ENCODE measurements around the gene CRY1.
"Not testable (repeated sequence)": the region's sequence is repeated elsewhere in the genome, so short reads cannot be mapped to it uniquely, and the experiment has no call there.

The CRY1 gene

DNA sequence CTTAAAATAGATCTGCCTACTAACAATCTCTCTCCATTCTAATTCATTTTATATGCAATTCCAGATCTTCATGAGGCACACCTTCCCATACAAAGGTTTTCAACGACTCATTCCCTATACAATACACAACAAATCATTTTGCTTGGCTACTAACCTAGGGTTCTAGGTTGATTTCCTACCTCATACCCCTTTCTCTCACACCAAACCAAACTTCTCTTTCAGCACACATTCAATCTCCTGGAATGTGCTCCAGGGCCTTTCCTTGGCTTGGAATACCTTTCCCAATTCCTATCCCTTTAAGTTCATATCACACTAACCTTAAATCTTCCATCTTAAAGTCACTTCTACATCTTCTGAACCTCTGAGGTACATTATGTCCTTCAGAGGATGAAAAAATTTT lies 67.7 kb downstream of the CRY1 start:
- TF ChIP-seq SPI1 (IDR thresholded peaks at IDR 0.05; ENCODE audit: low read depth, low read length) (no peak), TAF1 (IDR thresholded peaks at IDR 0.05; ENCODE audit: low read depth, low read length) (no peak), POU2F2 (IDR thresholded peaks at IDR 0.05; ENCODE audit: low read depth, low read length) (no peak), POLR2AphosphoS5 (IDR thresholded peaks at IDR 0.05; ENCODE audit: low read depth, low read length) (no peak), POLR2A (IDR thresholded peaks at IDR 0.05; ENCODE audit: low read depth, low read length) (no peak), PAX5 (IDR thresholded peaks at IDR 0.05; ENCODE audit: insufficient read depth, low read length, severe bottlenecking) (no peak)
- FAIRE-seq, result no peak
- no peak for DNase-seq (ENCODE audit: insufficient read length, low spot score)

DNA sequence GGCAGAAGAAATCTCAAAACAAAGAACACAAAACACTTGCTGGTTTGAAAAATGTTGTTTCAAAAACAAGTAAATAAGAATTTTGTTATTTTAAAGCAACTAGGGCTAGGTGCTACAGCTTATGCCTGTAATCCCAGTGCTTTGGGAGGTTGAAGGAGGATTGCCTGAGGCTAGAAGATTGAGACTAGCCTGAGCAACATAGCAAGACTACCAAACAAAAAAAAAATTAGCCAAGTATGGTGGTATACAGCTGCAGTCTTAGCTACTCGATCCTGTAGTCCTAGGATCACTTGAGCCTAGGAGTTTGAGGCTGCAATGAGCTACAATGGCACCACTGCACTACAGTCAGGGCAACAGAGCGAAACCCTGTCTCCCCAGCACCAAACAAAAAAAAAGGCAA lies 73.8 kb downstream of the CRY1 start:
- no peak for DNase-seq (ENCODE audit: insufficient read length, low spot score)
- TF ChIP-seq TAF1 (IDR thresholded peaks at IDR 0.05; ENCODE audit: low read depth, low read length) (no peak), POU2F2 (IDR thresholded peaks at IDR 0.05; ENCODE audit: low read depth, low read length) (no peak), POLR2A (IDR thresholded peaks at IDR 0.05; ENCODE audit: low read depth, low read length) (no peak), SPI1 (IDR thresholded peaks at IDR 0.05; ENCODE audit: low read depth, low read length) (no peak), POLR2AphosphoS5 (IDR thresholded peaks at IDR 0.05; ENCODE audit: low read depth, low read length) (no peak), PAX5 (IDR thresholded peaks at IDR 0.05; ENCODE audit: insufficient read depth, low read length, severe bottlenecking) (no peak)
- FAIRE-seq, result no peak

DNA sequence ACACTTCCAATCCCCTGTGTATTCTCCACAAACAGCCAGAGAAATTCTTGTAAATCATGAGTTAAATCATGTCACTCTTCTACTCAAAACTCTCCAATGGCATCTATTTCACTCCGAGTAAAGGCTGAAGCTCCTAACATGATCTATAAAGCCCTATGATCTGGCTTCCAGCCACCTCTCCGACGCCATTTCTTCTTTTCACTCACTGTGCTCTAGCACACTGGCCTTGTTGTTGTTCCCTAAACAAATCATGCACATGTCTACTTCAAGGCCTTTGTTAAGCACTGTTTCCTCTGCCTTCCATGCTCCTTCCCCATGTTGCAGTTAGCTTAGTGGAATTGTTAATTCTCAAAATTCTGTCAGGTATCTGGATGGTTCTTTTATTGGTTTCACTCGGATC lies 76.3 kb downstream of the CRY1 start:
- TF ChIP-seq POU2F2 (IDR thresholded peaks at IDR 0.05; ENCODE audit: low read depth, low read length) (no peak), POLR2A (IDR thresholded peaks at IDR 0.05; ENCODE audit: low read depth, low read length) (no peak), SPI1 (IDR thresholded peaks at IDR 0.05; ENCODE audit: low read depth, low read length) (no peak), POLR2AphosphoS5 (IDR thresholded peaks at IDR 0.05; ENCODE audit: low read depth, low read length) (no peak), TAF1 (IDR thresholded peaks at IDR 0.05; ENCODE audit: low read depth, low read length) (no peak), PAX5 (IDR thresholded peaks at IDR 0.05; ENCODE audit: insufficient read depth, low read length, severe bottlenecking) (no peak)
- FAIRE-seq (no peak), DNase-seq (ENCODE audit: insufficient read length, low spot score) (no peak)

DNA sequence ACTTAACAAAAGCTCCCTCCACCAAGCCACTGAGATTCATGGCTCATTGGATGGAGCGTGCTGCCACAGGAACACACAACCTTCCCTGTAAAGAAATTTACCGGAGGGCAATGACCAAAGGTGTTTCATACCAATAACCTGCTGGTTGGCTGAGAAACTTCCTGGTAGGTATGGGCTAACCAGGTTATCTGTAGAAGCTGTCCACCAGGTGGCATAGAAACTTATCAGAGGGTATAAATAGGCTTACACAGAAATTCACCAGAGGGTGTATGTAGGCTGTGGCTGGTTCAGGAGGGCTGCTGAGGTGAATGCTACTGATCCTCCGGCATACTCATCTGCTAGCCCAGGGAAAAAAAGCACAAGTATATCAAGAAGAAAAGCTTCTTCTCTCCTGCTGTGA lies 79.3 kb downstream of the CRY1 start:
- FAIRE-seq, result no peak
- no peak for DNase-seq (ENCODE audit: insufficient read length, low spot score)
- no peak for TF ChIP-seq POLR2AphosphoS5 (IDR thresholded peaks at IDR 0.05; ENCODE audit: low read depth, low read length)
- TF ChIP-seq SPI1 (IDR thresholded peaks at IDR 0.05; ENCODE audit: low read depth, low read length), result no peak
- no peak for TF ChIP-seq TAF1 (IDR thresholded peaks at IDR 0.05; ENCODE audit: low read depth, low read length)
- TF ChIP-seq POLR2A (IDR thresholded peaks at IDR 0.05; ENCODE audit: low read depth, low read length), result no peak
- TF ChIP-seq PAX5 (IDR thresholded peaks at IDR 0.05; ENCODE audit: insufficient read depth, low read length, severe bottlenecking), result no peak
- TF ChIP-seq POU2F2 (IDR thresholded peaks at IDR 0.05; ENCODE audit: low read depth, low read length), result no peak

DNA sequence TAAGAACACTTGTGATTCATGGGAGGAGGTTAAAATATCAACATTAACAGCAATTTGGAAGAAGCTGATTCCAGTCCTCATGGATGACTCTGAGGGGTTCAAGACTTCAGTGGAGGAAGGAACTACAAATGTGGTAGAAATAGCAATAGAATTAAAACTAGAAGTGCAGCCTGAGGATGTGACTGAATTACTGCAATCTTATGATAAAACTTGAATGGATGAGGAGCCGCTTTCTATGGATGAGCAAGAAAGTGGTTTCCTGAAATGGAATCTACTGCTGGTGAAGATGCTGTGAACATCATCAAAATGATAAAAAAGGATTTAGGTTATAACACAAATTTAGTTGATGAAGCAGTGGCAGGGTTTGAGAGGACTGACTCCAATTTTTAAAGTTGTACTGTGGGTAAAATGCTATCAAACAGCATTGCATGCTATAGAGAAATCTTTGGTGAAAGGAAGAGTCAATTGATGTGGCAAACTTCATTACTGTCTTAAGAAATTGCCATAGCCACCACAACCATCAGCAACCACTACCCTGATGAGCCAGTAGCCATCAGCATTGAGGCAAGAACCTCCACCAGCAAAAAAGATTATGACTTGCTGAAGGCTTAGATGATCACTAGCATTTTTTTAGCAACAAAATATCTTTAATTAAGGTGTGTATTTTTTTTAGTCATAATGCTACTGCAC lies 80.5 kb downstream of the CRY1 start:
- FAIRE-seq (no peak), DNase-seq (ENCODE audit: insufficient read length, low spot score) (no peak)
- TF ChIP-seq POU2F2 (IDR thresholded peaks at IDR 0.05; ENCODE audit: low read depth, low read length) (no peak), SPI1 (IDR thresholded peaks at IDR 0.05; ENCODE audit: low read depth, low read length) (no peak), TAF1 (IDR thresholded peaks at IDR 0.05; ENCODE audit: low read depth, low read length) (no peak), POLR2AphosphoS5 (IDR thresholded peaks at IDR 0.05; ENCODE audit: low read depth, low read length) (no peak), PAX5 (IDR thresholded peaks at IDR 0.05; ENCODE audit: insufficient read depth, low read length, severe bottlenecking) (no peak), POLR2A (IDR thresholded peaks at IDR 0.05; ENCODE audit: low read depth, low read length) (no peak)

DNA sequence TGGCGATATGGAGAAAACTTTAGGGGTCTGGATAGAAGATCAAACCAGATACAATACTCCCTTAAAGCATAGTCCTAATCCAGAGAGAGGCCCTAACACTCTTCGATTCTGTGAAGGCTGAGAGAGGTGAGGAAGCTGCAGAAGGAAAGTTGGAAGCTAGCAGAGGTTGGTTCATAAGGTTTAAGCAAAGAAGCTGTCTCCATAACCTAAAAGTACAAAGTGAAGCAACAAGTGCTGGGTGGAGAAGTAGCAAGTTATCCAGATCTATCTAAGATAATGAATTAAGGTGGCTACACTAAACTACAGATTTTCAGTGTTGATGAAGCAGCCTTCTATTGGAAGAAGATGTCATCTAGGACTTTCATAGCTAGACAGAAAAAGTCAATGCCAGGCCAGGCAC lies 81.8 kb downstream of the CRY1 start:
- FAIRE-seq (no peak), DNase-seq (ENCODE audit: insufficient read length, low spot score) (no peak)
- TF ChIP-seq POLR2A (IDR thresholded peaks at IDR 0.05; ENCODE audit: low read depth, low read length) (no peak), TAF1 (IDR thresholded peaks at IDR 0.05; ENCODE audit: low read depth, low read length) (no peak), POLR2AphosphoS5 (IDR thresholded peaks at IDR 0.05; ENCODE audit: low read depth, low read length) (no peak), PAX5 (IDR thresholded peaks at IDR 0.05; ENCODE audit: insufficient read depth, low read length, severe bottlenecking) (no peak), POU2F2 (IDR thresholded peaks at IDR 0.05; ENCODE audit: low read depth, low read length) (no peak), SPI1 (IDR thresholded peaks at IDR 0.05; ENCODE audit: low read depth, low read length) (no peak)

DNA sequence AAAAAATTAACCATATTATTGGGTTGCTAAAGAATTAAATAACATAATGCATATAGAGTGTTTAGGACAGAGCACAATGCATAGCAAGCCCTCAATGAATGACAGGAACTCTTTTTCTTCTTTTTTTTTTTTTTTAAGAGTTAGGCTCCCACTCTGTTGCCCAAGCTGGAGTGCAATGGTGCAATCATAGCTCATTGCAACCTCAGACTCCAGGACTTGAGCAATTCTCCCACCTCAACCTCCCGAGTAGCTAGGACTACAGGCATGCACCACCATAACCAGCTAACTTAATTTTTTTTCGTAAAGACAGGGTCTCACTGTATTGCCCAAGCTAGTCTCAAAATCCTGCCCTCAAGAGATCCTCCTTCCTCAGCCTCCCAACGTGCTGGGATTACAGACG lies 85.9 kb downstream of the CRY1 start:
- no peak for TF ChIP-seq SPI1 (IDR thresholded peaks at IDR 0.05; ENCODE audit: low read depth, low read length)
- TF ChIP-seq TAF1 (IDR thresholded peaks at IDR 0.05; ENCODE audit: low read depth, low read length), result no peak
- TF ChIP-seq POLR2A (IDR thresholded peaks at IDR 0.05; ENCODE audit: low read depth, low read length), result no peak
- TF ChIP-seq POU2F2 (IDR thresholded peaks at IDR 0.05; ENCODE audit: low read depth, low read length), result no peak
- no peak for TF ChIP-seq PAX5 (IDR thresholded peaks at IDR 0.05; ENCODE audit: insufficient read depth, low read length, severe bottlenecking)
- TF ChIP-seq POLR2AphosphoS5 (IDR thresholded peaks at IDR 0.05; ENCODE audit: low read depth, low read length), result no peak
- no peak for DNase-seq (ENCODE audit: insufficient read length, low spot score)
- no peak for FAIRE-seq

DNA sequence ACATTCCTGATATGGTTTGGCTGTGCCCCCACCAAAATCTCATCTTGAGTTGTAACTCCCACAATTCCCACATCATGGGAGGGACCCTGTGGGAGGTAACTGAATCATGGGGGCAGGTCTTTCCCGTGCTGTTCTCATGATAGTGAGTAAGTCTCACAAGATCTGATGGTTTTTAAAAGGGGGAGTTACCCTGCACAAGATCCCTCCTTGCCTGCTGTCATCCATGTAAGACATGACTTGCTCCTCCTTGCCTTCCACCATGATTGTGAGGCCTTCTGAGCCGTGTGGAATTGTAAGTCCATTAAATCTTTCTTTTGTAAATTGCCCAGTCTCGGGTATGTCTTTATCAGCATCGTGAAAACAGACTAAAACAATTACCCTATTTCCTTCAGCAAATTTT lies 90.7 kb downstream of the CRY1 start:
- FAIRE-seq; DNase-seq (ENCODE audit: insufficient read length, low spot score): not testable (repeated sequence)

DNA sequence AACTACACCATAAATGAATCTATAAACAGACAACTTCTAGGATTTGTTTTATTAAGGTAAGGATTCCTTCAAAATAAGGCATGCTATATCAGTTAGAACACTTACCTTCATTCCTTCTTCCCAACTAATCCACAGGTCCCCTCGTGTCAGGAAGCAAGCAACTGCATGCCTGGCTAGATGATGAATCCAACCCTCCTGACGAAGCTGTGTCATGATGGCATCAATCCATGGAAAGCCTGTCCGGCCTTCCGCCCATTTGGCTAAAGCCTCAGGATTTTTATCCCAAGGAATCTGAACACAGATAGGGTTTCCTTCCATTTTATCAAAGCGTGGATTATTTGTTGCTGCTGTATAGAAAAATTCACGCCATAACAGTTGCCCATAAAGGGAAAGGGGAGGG lies 93.9 kb downstream of the CRY1 start:
- FAIRE-seq, result no peak
- TF ChIP-seq POU2F2 (IDR thresholded peaks at IDR 0.05; ENCODE audit: low read depth, low read length) (no peak), POLR2AphosphoS5 (IDR thresholded peaks at IDR 0.05; ENCODE audit: low read depth, low read length) (no peak)
- no peak for DNase-seq (ENCODE audit: insufficient read length, low spot score)

DNA sequence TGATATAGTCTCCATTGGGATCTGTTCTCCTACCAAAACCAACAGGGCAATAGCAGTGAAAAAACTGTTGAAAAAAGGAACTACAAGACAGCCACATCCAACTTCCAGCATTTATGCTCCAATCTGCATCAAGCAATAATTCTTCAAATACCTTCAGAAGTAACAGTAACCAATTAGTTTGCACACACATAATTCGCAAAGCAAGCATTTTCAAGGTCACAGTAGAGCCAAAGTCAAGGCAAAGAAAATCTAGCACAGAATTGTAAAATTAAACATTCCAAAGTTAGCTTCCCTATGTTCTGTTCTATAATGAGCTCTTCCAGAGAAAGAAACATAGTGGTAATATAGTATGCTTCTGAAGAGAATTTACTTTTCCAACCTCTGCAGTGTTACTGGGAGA lies 95.4 kb downstream of the CRY1 start:
- TF ChIP-seq POLR2A (IDR thresholded peaks at IDR 0.05; ENCODE audit: low read depth, low read length) (no peak), POU2F2 (IDR thresholded peaks at IDR 0.05; ENCODE audit: low read depth, low read length) (no peak), SPI1 (IDR thresholded peaks at IDR 0.05; ENCODE audit: low read depth, low read length) (no peak), TAF1 (IDR thresholded peaks at IDR 0.05; ENCODE audit: low read depth, low read length) (no peak), POLR2AphosphoS5 (IDR thresholded peaks at IDR 0.05; ENCODE audit: low read depth, low read length) (no peak), PAX5 (IDR thresholded peaks at IDR 0.05; ENCODE audit: insufficient read depth, low read length, severe bottlenecking) (no peak)
- DNase-seq (ENCODE audit: insufficient read length, low spot score) (no peak), FAIRE-seq (no peak)

DNA sequence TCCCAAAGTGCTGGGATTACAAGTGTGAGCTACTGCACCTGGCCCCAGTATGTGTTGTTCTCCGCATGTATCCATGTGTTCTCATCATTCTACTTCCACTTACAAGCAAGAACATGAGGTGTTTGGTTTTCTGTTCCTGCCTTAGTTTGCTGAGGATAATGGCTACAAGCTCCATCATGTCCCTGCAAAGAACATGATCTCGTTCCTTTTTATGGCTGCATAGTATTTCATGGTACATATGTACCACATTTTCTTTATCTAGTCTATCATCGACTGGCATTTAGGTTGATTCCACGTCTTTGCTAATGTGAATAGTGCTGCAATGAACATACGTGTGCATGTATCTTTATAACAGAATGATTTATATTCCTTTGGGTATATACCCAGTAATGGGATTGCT lies 97.2 kb downstream of the CRY1 start:
- not testable (repeated sequence) for DNase-seq (ENCODE audit: insufficient read length, low spot score); FAIRE-seq
